Psoas muscle (tissue), 8 donors: Measurements from ENCODE around the gene FAM131C. TPM values are rescaled to one million over a fixed set of nuclear protein-coding genes. Genes with fewer than 3 reads are reported as not detected.
A peak's percentile ranks its signal among the peaks of the same experiment; 100 is the strongest.

Experiments used
- ATAC-seq, 4 donors: fragments of 200-7000 bp; cut with Tn5 transposase; one replicate each; pipeline ENCODE4 v1.9.1; 2020; ENCODE audit warnings: moderate library complexity in 3 of 4, mild to moderate bottlenecking in 2 of 4
- DNase-seq, 2 donors: peaks; one replicate each; pipeline ENCODE4 v3.0.0-alpha.2; 2020
- H3K27ac ChIP-seq: fragments of 200-600 bp; one replicate; pipeline ENCODE4 v1.8.0; 2022
- H3K27me3 ChIP-seq, 3 donors: fragments of 200-600 bp in 1 of 3; one replicate each; pipeline versions ENCODE4 v1.6.1 to v1.8.0; 2013 to 2022; ENCODE audit warnings: low read length in 2 of 3, mild to moderate bottlenecking in 2 of 3, moderate library complexity in 1 of 3; ENCODE audit not compliant: insufficient read depth in 3 of 3
- H3K36me3 ChIP-seq, 2 donors: fragments of 200-600 bp in 1 of 2; one replicate each; pipeline versions ENCODE4 v1.6.1 to v1.8.0; 2013 to 2022; ENCODE audit warnings: low read depth in 1 of 2, mild to moderate bottlenecking in 1 of 2, moderate library complexity in 1 of 2; ENCODE audit not compliant: insufficient read depth in 1 of 2
- H3K4me1 ChIP-seq: fragments of 200-600 bp; one replicate; pipeline ENCODE4 v1.8.0; 2022
- H3K4me3 ChIP-seq: fragments of 200-600 bp; one replicate; pipeline ENCODE4 v1.8.0; 2022; ENCODE audit warnings: mild to moderate bottlenecking
- H3K9me3 ChIP-seq: fragments of 200-600 bp; one replicate; pipeline ENCODE4 v1.8.0; 2022
- WGBS, 3 donors: extraction: QIAGEN DNeasy Blood & Tissue Kit; methylation state at CpG; one replicate each; pipeline versions ENCODE4 v1.1.6 to v1.1.7; 2013; 5-methylcytosine and 5-hydroxymethylcytosine counted together
- intact Hi-C, 2 donors: fragments of 100-400 bp; cut with DNase I; formaldehyde crosslinking; loops; one replicate each; pipeline versions ENCODE4 v1.11.0 to v1.14.2; 2022
- polyA plus RNA-seq, 3 donors: library from polyadenylated mRNA; stranded (reverse); fragments of 200-250 nt; gene quantifications; one replicate each; pipeline ENCODE4 v1.2.3, GENCODE V29; 2013
- total RNA-seq, 4 donors: library from RNA; stranded (reverse); fragmentation: NEBNext Ultra II Directional in 2 of 4; extraction: Animal tissue kit (Norgen Biotek cat#: 25700) in 2 of 4; gene quantifications; one replicate each; pipeline versions ENCODE4 v1.2.1 to v1.2.4, GENCODE V29; 2021 to 2023
- TF ChIP-seq, protein P1 (sequence below): fragments of 200-600 bp; IDR thresholded peaks from one replicate; pipeline ENCODE4 v1.8.0; 2022; ENCODE audit warnings: antibody characterized with exemption
- donor health status: healthy with polysubstance abuse.
- donor health status: DM: no; HTN: no; CAD: no; lungs with moderate emphysema.
- donor health status: Bipolar disorder and iron deficiency.
- donor health status: healthy.
- donor health status: DM: yes; HTN: yes; CAD: no.
- donor health status: DM: no; HTN: no; CAD: no.
- donor health status: DM: no; HTN: no; CAD: no.
- donor health status: DM: yes; HTN: yes; CAD: no.

FAM131C gene
- total and polyA plus RNA-seq, 7 donors = 0.01 to 0.51 (median 0.06) TPM; not detected in 4

DNA sequence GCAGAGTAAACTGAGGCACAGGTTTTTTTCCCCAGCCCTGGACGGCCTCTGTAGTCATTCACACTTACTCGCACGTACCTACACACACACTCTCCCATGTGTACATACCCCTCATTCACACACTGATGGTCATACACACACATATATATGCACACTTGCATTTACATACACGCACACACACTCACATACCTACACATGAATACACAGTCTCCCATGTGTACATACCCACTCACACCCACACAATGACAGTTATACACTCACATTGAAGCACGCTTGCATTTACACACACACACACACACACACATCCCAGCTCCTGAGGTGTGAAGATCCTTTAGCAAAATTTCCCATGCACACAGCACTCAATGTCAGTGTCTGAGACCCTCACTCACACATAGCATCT lies 766 bp upstream of the FAM131C start:
- TF ChIP-seq, protein P1, sequence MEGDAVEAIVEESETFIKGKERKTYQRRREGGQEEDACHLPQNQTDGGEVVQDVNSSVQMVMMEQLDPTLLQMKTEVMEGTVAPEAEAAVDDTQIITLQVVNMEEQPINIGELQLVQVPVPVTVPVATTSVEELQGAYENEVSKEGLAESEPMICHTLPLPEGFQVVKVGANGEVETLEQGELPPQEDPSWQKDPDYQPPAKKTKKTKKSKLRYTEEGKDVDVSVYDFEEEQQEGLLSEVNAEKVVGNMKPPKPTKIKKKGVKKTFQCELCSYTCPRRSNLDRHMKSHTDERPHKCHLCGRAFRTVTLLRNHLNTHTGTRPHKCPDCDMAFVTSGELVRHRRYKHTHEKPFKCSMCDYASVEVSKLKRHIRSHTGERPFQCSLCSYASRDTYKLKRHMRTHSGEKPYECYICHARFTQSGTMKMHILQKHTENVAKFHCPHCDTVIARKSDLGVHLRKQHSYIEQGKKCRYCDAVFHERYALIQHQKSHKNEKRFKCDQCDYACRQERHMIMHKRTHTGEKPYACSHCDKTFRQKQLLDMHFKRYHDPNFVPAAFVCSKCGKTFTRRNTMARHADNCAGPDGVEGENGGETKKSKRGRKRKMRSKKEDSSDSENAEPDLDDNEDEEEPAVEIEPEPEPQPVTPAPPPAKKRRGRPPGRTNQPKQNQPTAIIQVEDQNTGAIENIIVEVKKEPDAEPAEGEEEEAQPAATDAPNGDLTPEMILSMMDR = no peak
- H3K27ac ChIP-seq = no peak overlapping the region
- no peaks in the 10 kb centered on the region for H3K4me1 ChIP-seq
- ATAC-seq (no peak), DNase-seq (no peak)
- no peaks in the 10 kb centered on the region for H3K9me3 ChIP-seq
- no peak overlapping the region for H3K4me3 ChIP-seq
- WGBS, 3 donors = 88 to 95% (median 91%) methylated on average over 5 of the region's 5 CpGs
- H3K36me3 ChIP-seq = no peaks in the 10 kb centered on the region
- intact Hi-C loops = no loop called here
- peaks cover 0 to 18% (median 2%) of the 10 kb centered on the region in 3 donors for H3K27me3 ChIP-seq

- no peak overlapping the region for H3K27ac ChIP-seq
- ATAC-seq (no peak), DNase-seq (no peak)
- peaks cover 0 to 18% (median 2%) of the 10 kb centered on the region in 3 donors for H3K27me3 ChIP-seq
- intact Hi-C loops = no loop called here
- peak overlapping the region; percentile 52 for H3K4me3 ChIP-seq
- TF ChIP-seq, protein P1 = no peak
- 7 to 19% (median 13%) methylated on average over 16 to 49 of the region's 49 CpGs for WGBS, 3 donors
- H3K36me3 ChIP-seq = no peaks in the 10 kb centered on the region
- H3K9me3 ChIP-seq = no peaks in the 10 kb centered on the region
- H3K4me1 ChIP-seq = no peaks in the 10 kb centered on the region
These were observed 601 bp downstream of the FAM131C start for GRCh38 chr1:16072616-16073484.

DNA sequence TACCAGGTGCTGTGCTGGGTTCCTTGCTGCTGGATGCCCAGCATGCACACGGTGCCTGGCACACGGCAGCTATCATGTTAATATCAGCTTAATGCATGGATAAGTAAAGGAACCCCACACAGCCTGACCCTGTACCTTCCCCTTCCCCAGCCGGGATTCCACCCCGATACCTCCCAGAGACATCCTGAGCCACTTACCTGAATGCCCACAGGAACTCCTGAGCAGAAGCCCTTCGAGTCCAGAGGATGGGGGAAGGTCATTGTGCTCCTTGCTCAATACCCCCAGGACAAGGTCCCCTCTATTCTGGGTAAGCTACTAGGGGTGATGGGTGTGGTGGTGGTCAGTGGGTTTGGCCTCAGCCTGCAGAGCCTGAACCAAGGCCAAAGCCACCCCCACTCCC lies 1.4 kb downstream of the FAM131C start:
- no peaks in the 10 kb centered on the region for H3K9me3 ChIP-seq
- TF ChIP-seq, protein P1 = no peak
- no peaks in the 10 kb centered on the region for H3K4me1 ChIP-seq
- H3K4me3 ChIP-seq = no peak overlapping the region
- no peak overlapping the region for H3K27ac ChIP-seq
- intact Hi-C loops = no loop called here
- WGBS, 3 donors = 75 to 82% (median 77%) methylated on average over 5 of the region's 5 CpGs
- H3K27me3 ChIP-seq = peaks cover 0 to 22% (median 2%) of the 10 kb centered on the region in 3 donors
- ATAC-seq = no peak
- no peaks in the 10 kb centered on the region for H3K36me3 ChIP-seq
- no peak for DNase-seq

DNA sequence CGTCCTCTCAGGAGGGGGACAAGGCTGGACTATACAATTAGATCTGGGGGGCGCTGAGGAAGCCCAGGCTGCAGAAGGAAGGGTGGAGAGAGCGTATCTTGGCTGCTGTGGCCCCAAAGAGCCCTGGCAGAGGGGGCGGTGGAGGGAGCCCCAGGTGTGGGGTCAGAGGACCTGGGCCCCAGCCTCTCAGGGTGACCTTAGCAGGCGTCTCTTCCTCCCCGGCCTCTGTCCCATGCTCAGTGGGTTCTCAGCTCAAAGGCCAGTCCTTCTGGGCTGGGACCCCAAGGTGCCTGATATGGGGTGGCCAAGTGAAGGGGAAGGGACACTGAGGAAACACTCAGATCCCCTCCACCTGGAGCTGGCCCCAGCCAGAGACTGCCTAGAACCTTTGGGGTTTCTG lies 1.8 kb downstream of the FAM131C start:
- DNase-seq (no peak), ATAC-seq (no peak)
- Histone ChIP-seq H3K27ac (no peak overlapping the region), H3K9me3 (no peaks in the 10 kb centered on the region), H3K36me3 (no peaks in the 10 kb centered on the region), H3K4me1 (no peaks in the 10 kb centered on the region), H3K27me3 (peaks cover 0 to 22% (median 2%) of the 10 kb centered on the region in 3 donors), H3K4me3 (no peak overlapping the region)
- WGBS, 3 donors = 96 to 97% (median 96%) methylated on average over 6 of the region's 6 CpGs
- intact Hi-C loops = no loop called here
- TF ChIP-seq, protein P1 = no peak
